Measurements from ENCODE around the gene MAGEA9B. TPM values are rescaled to one million over a fixed set of nuclear protein-coding genes. Genes with fewer than 3 reads are reported as not detected.
"Not testable (repeated sequence)": the region's sequence is repeated elsewhere in the genome, so short reads cannot be mapped to it uniquely, and the experiment has no call there.

MAGEA9B gene
- total RNA-seq, 4 donors from 2014 or later, result not detected

DNA sequence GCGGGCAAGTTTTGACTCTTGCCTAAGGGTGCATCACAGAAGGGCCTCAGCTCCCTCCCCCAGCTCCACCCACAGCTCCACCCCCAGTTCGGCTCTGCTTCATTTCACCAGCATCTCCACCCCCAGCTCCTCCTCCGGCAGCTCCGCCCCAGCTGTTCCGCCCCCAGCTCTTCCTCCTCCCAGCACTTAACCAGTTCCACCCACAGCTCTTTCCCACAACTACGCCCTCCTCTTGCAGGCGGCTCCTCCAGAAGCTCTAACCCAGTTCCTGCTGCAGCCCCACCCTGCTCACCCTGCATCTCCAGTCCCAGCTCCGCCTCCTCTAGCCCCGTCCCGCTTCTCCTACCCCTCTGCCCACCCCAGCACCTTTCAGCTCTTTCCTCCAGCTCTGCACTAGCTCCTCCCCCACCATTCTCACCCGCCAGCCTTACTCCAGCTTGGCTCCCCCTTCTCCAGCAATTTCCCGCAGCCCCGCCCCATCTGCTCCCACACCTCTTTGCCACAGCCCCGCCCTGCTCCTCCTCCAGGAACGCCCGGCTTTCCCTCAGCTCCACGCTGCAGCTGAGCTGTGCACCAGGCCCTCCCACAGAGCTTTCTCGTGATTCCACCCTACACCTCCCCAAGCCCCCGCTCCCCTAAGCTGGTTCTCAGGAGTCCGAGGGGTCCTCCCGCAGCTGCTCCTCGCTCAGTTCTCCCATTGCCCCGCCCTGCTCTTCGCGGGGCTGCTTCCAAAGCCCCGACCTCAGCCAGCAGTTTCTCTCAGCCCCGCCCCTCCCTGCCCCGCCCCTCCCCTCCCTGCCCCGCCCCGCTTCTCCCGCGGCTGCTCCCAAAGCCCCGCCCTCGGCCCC, 47.8 kb downstream of the MAGEA9B start:
- H3K36me3 ChIP-seq, result peaks cover 2% of the 10 kb centered on the region
- H3K4me1 ChIP-seq, result peaks cover 9% of the 10 kb centered on the region
- 42% methylated on average over 34 of the region's 34 CpGs for WGBS
- peak overlapping the region; percentile 67 for H3K4me3 ChIP-seq
- H3K27me3 ChIP-seq, result no peaks in the 10 kb centered on the region
- DNase-seq (ENCODE audit: low spot score in 2 of 2), result peak; percentile 92 to 95
- peak overlapping the region; percentile 77 for H3K27ac ChIP-seq
- TF ChIP-seq, protein P1, sequence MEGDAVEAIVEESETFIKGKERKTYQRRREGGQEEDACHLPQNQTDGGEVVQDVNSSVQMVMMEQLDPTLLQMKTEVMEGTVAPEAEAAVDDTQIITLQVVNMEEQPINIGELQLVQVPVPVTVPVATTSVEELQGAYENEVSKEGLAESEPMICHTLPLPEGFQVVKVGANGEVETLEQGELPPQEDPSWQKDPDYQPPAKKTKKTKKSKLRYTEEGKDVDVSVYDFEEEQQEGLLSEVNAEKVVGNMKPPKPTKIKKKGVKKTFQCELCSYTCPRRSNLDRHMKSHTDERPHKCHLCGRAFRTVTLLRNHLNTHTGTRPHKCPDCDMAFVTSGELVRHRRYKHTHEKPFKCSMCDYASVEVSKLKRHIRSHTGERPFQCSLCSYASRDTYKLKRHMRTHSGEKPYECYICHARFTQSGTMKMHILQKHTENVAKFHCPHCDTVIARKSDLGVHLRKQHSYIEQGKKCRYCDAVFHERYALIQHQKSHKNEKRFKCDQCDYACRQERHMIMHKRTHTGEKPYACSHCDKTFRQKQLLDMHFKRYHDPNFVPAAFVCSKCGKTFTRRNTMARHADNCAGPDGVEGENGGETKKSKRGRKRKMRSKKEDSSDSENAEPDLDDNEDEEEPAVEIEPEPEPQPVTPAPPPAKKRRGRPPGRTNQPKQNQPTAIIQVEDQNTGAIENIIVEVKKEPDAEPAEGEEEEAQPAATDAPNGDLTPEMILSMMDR (IDR thresholded peaks at IDR 0.05), result no peak
- TF ChIP-seq POLR2A (IDR thresholded peaks at IDR 0.05) (no peak), POLR2AphosphoS5 (IDR thresholded peaks at IDR 0.05) (no peak), EP300 (IDR thresholded peaks at IDR 0.05) (no peak)
- H3K9me3 ChIP-seq, result no peaks in the 10 kb centered on the region

DNA sequence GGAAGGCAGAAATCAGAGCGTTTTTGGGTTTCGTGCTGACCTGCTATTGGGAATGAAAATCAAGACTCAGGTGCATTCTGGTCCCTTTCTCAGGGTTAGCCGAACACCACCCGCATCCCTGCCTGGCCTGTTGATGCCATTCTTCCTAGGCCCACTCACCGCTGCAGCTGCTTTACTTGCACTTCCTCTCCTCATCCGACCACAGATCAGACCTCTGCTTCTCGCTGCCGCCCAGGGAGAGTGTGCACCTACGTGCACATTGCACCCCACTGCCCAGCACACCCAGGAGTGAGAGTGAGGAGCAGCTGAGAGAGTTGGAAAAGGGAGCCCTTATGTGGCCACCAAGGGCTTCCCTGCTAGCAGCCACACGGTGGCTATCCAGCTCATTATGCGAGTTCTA, 49.8 kb downstream of the MAGEA9B start:
- H3K4me3 ChIP-seq; H3K4me1 ChIP-seq; H3K27me3 ChIP-seq; H3K36me3 ChIP-seq; H3K27ac ChIP-seq; H3K9me3 ChIP-seq; DNase-seq (ENCODE audit: low spot score in 2 of 2): not testable (repeated sequence)
- 82% methylated on average over 7 of the region's 11 CpGs for WGBS

DNA sequence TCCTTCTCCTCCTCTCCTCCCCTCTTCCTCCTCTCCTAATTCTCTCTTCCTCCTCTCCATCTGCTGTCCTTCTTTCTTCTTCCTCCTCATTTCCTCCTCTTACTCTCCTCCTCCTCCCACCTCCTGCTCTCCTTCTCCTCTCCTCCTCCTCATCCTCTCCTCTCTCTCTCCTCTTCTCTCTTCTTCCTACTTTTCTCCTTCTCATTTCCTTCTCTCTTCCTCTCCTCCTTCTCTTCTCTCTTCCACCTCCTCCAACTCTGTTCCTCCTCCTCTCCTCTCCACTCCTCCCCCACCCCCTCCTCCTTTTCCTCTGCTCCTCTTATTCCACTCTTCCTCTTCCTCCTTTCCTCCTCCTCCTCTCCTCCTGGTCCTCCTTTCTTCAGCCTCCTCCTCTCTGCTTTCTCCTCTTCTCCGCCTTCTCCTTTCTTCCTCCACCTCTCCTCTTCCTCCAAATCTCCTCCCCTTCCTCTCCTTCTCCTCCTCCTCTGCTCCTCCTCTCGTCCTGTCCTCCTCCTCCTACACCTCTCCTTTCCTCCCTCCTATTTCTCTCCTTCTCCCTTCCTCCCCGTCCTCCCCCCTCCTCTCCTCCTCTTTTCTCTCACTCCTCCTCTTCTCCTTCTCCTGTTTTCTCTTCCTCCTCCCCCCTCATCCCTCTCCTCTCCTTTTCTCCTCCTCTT, 52.2 kb downstream of the MAGEA9B start:
- H3K9me3 ChIP-seq; H3K27me3 ChIP-seq; H3K4me3 ChIP-seq; H3K36me3 ChIP-seq; H3K27ac ChIP-seq; H3K4me1 ChIP-seq; DNase-seq (ENCODE audit: low spot score in 2 of 2): not testable (repeated sequence)
- WGBS, result 56% methylated on average over 3 of the region's 3 CpGs

- H3K4me3 ChIP-seq; H3K27me3 ChIP-seq; DNase-seq (ENCODE audit: low spot score in 2 of 2); H3K4me1 ChIP-seq; H3K36me3 ChIP-seq; H3K9me3 ChIP-seq; H3K27ac ChIP-seq: not testable (repeated sequence)
- whole genome bisulfite sequencing, result no CpG with 5 or more reads among the region's 11 CpGs
These were observed 53.3 kb downstream of the MAGEA9B start for GRCh38 chrX:149533999-149534398.

DNA sequence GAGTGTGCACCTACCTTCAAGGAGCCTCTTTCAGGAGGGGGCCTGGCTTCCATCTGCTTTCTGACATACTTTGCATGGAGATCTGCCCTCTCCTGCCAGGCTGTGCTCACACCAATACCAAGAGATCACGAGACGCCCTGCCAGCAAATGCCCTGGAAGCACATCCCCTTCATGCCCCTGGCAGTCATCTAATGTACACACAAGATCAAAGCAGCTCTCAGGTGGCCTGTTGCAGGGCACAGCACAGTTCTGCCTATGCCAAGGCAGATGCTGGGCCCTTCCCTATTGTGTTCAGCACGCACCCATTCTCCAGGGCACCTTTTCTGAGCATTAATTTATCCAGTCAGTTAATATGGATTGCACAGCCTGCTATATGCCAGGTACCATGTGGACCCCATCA, 54.4 kb downstream of the MAGEA9B start:
- H3K27me3 ChIP-seq; H3K4me3 ChIP-seq; H3K27ac ChIP-seq; DNase-seq (ENCODE audit: low spot score in 2 of 2); H3K9me3 ChIP-seq; H3K4me1 ChIP-seq; H3K36me3 ChIP-seq: not testable (repeated sequence)
- no CpG with 5 or more reads among the region's 3 CpGs for WGBS

Other genes with a start within 250 kb of the MAGEA9B start
- gene IDS, start 82.2 kb downstream of the MAGEA9B start, total RNA-seq, result 10 to 100 TPM; 55.7 to 97.7 (median 63.5) TPM
- gene EOLA1, start 46.4 kb downstream of the MAGEA9B start, total RNA-seq, result 10 to 100 TPM in 1 of 4 donors, 1 to 10 TPM in 3; 5.7 to 10.9 (median 8.7) TPM
- gene HSFX3, start 37.5 kb downstream of the MAGEA9B start, total RNA-seq, result not detected
- gene HSFX2, start 7.9 kb upstream of the MAGEA9B start, total RNA-seq, result 1 to 10 TPM in 1 of 4 donors, under 1 TPM in 1, not detected in 2; 0.38 to 4.8 TPM
- 10 to 100 TPM; 22.0 to 37.9 (median 31.5) TPM for gene TMEM185A, start 44.3 kb upstream of the MAGEA9B start, total RNA-seq
- gene MAGEA11, start 124.6 kb upstream of the MAGEA9B start, total RNA-seq, result under 1 TPM in 1 of 4 donors, not detected in 3; 0.26 TPM
- gene HSFX1, start 186.6 kb upstream of the MAGEA9B start, total RNA-seq, result 1 to 10 TPM; 1.3 to 3.1 (median 2.0) TPM
- not detected for gene MAGEA9, start 194.5 kb upstream of the MAGEA9B start, total RNA-seq